Measurements from ENCODE around the gene IL16. TPM values are rescaled to one million over a fixed set of nuclear protein-coding genes. Genes with fewer than 3 reads are reported as not detected.

The IL16 gene
- total and polyA plus RNA-seq, 4 donors: 4.3 to 6.6 (median 5.1) TPM

DNA sequence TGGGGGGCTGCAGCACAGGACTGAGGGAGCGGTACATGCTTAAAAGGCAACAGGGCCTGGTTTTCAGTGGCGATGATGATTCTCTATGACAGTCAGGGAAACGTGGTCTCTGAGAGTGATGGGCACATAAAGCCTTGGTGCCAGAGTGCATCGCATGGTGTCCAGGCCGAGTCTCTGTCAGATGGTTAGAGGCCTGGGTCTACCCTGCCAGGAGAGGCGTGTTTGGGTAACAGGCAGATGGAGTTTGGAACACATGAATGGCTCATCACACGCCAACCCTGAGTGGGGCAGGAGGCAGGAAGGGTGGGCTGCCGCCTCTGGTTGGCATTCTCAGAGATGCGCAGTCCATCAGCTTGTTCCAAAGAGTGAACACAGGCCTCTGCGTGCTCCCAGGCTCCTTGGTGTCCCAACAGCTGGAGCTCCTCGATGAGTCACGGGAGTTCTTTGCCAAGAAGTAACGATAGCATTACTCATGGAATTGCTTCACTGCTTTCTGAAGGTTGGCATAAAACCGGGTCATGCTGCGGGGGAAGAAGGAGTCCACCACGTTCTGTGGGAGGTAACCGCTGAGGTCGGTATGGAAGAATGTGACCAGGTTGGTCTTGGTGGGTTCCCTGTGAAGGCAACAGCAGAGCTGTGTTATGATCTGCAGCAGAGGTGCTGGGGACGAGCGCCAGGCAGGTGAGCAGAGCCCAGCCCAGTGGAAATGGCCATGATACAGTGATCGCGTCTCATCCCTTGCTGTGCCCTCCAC lies 116.3 kb downstream of the IL16 start:
- H3K4me1 ChIP-seq (ENCODE audit: control insufficient read depth, insufficient read depth, low read length): no peaks in the 10 kb centered on the region
- H3K9me3 ChIP-seq (ENCODE audit: control insufficient read depth, insufficient read depth, low read length): no peaks in the 10 kb centered on the region
- H3K27ac ChIP-seq (ENCODE audit: low read depth, low read length): no peak overlapping the region
- H3K36me3 ChIP-seq (ENCODE audit: control insufficient read depth, insufficient read depth, low read length): peaks cover 11% of the 10 kb centered on the region
- 92% methylated on average over 22 of the region's 22 CpGs for WGBS (ENCODE audit: insufficient coverage)
- no peak overlapping the region for H3K4me3 ChIP-seq (ENCODE audit: low read depth, low read length)
- no peaks in the 10 kb centered on the region for H3K27me3 ChIP-seq (ENCODE audit: control insufficient read depth, insufficient read depth, low read length)
- DNase-seq (ENCODE audit: low read depth in 4 of 6, low spot score in 6 of 6): no peak

DNA sequence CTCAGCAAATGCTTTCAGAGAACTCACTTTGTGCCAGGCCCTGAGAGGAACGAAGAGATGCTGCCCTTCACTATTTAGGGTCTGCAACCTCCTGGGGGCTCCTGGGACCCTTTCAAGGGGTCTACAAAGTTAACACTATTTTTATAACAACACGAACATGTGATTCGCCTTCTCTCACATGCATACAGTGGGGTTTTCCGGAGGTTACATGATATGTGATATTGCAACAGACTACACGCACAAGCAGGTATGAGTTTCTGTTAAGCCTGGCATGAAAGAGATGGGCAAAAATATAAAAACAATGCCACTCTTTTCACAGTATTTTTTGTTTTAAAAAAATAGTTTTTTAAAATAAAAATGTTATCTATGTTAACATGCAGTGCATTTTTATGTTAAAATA lies 117.0 kb downstream of the IL16 start:
- no peak overlapping the region for H3K4me3 ChIP-seq (ENCODE audit: low read depth, low read length)
- H3K27ac ChIP-seq (ENCODE audit: low read depth, low read length): no peak overlapping the region
- no peaks in the 10 kb centered on the region for H3K4me1 ChIP-seq (ENCODE audit: control insufficient read depth, insufficient read depth, low read length)
- H3K9me3 ChIP-seq (ENCODE audit: control insufficient read depth, insufficient read depth, low read length): no peaks in the 10 kb centered on the region
- H3K36me3 ChIP-seq (ENCODE audit: control insufficient read depth, insufficient read depth, low read length): peaks cover 11% of the 10 kb centered on the region
- 100% methylated on average over 1 of the region's 5 CpGs for WGBS (ENCODE audit: insufficient coverage)
- no peaks in the 10 kb centered on the region for H3K27me3 ChIP-seq (ENCODE audit: control insufficient read depth, insufficient read depth, low read length)
- no peak for DNase-seq (ENCODE audit: low read depth in 4 of 6, low spot score in 6 of 6)

DNA sequence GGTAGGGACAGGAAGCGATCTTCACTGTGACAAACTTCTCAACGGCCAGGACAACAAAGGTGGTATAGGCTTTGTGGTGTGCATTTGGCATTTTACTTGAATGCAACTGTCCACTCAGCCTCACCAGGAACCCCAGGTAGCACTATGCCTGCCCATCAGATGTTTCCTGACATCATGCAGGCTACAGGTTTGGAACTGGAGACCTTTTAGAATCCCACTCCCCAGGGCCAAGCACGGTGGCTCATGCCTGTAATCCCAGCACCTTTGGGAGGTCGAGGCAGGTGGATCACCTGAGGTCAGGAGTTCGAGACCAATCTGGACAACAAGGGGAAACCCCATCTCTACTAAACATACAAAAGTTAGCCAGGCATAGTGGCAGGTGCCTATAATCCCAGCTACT lies 117.7 kb downstream of the IL16 start:
- H3K36me3 ChIP-seq (ENCODE audit: control insufficient read depth, insufficient read depth, low read length): peaks cover 11% of the 10 kb centered on the region
- no peak for DNase-seq (ENCODE audit: low read depth in 4 of 6, low spot score in 6 of 6)
- H3K4me1 ChIP-seq (ENCODE audit: control insufficient read depth, insufficient read depth, low read length): no peaks in the 10 kb centered on the region
- no peaks in the 10 kb centered on the region for H3K9me3 ChIP-seq (ENCODE audit: control insufficient read depth, insufficient read depth, low read length)
- H3K4me3 ChIP-seq (ENCODE audit: low read depth, low read length): no peak overlapping the region
- no peaks in the 10 kb centered on the region for H3K27me3 ChIP-seq (ENCODE audit: control insufficient read depth, insufficient read depth, low read length)
- 93% methylated on average over 5 of the region's 5 CpGs for WGBS (ENCODE audit: insufficient coverage)
- no peak overlapping the region for H3K27ac ChIP-seq (ENCODE audit: low read depth, low read length)

DNA sequence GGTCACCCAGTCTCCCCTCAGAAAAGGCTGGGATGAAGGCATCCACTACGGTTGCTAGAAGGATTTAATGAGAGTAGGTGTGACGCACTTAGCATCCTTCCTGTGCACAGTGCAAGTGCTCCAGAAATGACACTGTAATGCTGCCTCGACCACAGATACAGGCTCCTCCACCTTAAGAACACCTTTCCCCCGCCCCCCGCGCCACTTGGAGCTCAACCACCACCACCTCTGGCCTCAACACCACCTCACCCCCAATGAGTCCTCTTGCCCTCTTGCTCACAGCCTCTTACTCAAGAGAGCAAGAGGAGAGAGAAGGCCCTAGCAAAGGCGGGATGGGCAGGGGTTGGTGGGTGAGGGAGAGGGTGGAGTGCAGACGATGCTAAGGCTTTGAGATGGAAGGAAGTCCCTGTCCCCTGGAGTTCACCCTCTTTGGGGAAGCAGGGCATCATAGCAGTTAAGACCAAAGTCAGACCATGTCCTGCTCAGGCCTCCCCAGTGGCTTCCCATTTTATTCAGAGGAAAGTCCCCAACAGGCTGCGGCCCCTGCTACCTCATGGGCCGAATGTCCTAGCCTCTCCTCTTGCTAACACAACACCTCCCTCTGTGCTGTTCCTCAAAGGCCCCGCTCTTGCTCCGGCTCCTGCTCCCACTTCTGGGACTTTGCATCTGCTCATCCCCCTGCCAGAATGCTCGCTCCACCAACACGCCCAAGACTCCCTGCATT lies 118.9 kb downstream of the IL16 start:
- 85% methylated on average over 8 of the region's 14 CpGs for WGBS (ENCODE audit: insufficient coverage)
- Histone ChIP-seq H3K27ac (ENCODE audit: low read depth, low read length) (no peak overlapping the region), H3K4me3 (ENCODE audit: low read depth, low read length) (no peak overlapping the region), H3K27me3 (ENCODE audit: control insufficient read depth, insufficient read depth, low read length) (no peaks in the 10 kb centered on the region), H3K4me1 (ENCODE audit: control insufficient read depth, insufficient read depth, low read length) (no peaks in the 10 kb centered on the region), H3K9me3 (ENCODE audit: control insufficient read depth, insufficient read depth, low read length) (no peaks in the 10 kb centered on the region), H3K36me3 (ENCODE audit: control insufficient read depth, insufficient read depth, low read length) (peaks cover 9% of the 10 kb centered on the region)
- no peak for DNase-seq (ENCODE audit: low read depth in 4 of 6, low spot score in 6 of 6)

DNA sequence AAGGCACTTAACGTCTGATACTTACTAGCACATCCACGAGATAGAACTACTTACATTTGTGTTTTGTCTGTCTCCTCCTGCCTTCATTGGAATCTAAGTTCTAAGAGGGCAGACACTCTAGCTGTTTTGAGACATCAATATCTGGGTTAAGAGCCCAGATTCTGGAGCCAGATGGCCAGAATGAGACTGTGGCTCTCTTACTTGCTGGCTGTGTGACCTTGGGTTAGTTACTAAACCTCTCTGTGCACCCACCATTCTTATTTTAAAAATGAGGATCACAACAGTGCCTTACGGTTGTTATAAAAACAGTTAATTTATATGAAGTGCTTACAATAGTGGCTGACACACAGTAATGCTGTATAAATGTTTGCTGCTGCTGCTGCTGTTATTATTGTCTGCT lies 119.6 kb downstream of the IL16 start:
- H3K27ac ChIP-seq (ENCODE audit: low read depth, low read length): no peak overlapping the region
- 100% methylated on average over 2 of the region's 3 CpGs for WGBS (ENCODE audit: insufficient coverage)
- no peak overlapping the region for H3K4me3 ChIP-seq (ENCODE audit: low read depth, low read length)
- peaks cover 6% of the 10 kb centered on the region for H3K36me3 ChIP-seq (ENCODE audit: control insufficient read depth, insufficient read depth, low read length)
- no peak for DNase-seq (ENCODE audit: low read depth in 4 of 6, low spot score in 6 of 6)
- H3K4me1 ChIP-seq (ENCODE audit: control insufficient read depth, insufficient read depth, low read length): no peaks in the 10 kb centered on the region
- no peaks in the 10 kb centered on the region for H3K9me3 ChIP-seq (ENCODE audit: control insufficient read depth, insufficient read depth, low read length)
- no peaks in the 10 kb centered on the region for H3K27me3 ChIP-seq (ENCODE audit: control insufficient read depth, insufficient read depth, low read length)

DNA sequence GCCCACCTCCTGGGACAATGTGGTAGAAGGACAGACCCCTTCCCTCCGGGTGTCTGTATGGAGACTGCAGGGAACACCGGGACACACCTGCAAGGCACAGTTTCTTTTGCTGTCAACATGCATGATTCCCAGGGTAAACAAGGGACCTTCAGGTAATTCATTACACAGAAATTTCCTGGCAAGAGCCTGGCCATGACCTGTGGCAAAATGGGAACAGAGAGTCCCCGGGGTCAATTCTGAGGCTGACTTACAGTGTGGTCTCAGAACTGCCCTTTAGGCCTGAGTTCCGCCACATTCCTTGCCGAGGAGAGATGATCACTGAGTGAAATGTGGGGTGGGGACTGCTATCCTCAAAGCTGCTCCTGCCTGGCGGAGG lies 121.0 kb downstream of the IL16 start:
- 81% methylated on average over 4 of the region's 6 CpGs for WGBS (ENCODE audit: insufficient coverage)

DNA sequence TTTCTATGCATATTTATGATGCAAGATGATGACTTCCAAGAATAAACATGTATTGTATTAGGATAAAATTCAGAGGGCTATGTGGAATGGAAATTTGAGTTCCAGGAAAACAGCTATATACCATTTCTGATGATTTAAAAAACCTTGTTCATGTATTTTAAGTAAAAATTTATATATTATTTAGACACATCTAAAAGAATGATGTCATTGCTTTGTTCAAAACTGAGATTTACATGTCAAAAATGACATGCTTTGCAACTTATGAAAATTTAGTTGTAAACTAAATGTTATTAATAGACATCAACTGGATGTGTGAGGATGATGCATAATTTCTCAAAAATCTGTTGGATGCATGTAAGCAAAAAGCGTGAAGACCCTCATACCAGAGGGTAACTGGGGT lies 125.0 kb downstream of the IL16 start:
- Histone ChIP-seq H3K4me3 (ENCODE audit: low read depth, low read length) (no peak overlapping the region), H3K4me1 (ENCODE audit: control insufficient read depth, insufficient read depth, low read length) (peaks cover 14% of the 10 kb centered on the region), H3K9me3 (ENCODE audit: control insufficient read depth, insufficient read depth, low read length) (no peaks in the 10 kb centered on the region), H3K27ac (ENCODE audit: low read depth, low read length) (no peak overlapping the region), H3K36me3 (ENCODE audit: control insufficient read depth, insufficient read depth, low read length) (no peaks in the 10 kb centered on the region), H3K27me3 (ENCODE audit: control insufficient read depth, insufficient read depth, low read length) (no peaks in the 10 kb centered on the region)
- DNase-seq (ENCODE audit: low read depth in 4 of 6, low spot score in 6 of 6): no peak
- 91% methylated on average over 1 of the region's 1 CpG for WGBS (ENCODE audit: insufficient coverage)

More for the DNA sequence above, 121.0 kb downstream of the IL16 start:
- no peak for DNase-seq (ENCODE audit: low read depth in 4 of 6, low spot score in 6 of 6)
- Histone ChIP-seq H3K27ac (ENCODE audit: low read depth, low read length) (no peak overlapping the region), H3K27me3 (ENCODE audit: control insufficient read depth, insufficient read depth, low read length) (no peaks in the 10 kb centered on the region), H3K36me3 (ENCODE audit: control insufficient read depth, insufficient read depth, low read length) (peaks cover 4% of the 10 kb centered on the region), H3K9me3 (ENCODE audit: control insufficient read depth, insufficient read depth, low read length) (no peaks in the 10 kb centered on the region), H3K4me3 (ENCODE audit: low read depth, low read length) (no peak overlapping the region), H3K4me1 (ENCODE audit: control insufficient read depth, insufficient read depth, low read length) (peaks cover 4% of the 10 kb centered on the region)

DNA sequence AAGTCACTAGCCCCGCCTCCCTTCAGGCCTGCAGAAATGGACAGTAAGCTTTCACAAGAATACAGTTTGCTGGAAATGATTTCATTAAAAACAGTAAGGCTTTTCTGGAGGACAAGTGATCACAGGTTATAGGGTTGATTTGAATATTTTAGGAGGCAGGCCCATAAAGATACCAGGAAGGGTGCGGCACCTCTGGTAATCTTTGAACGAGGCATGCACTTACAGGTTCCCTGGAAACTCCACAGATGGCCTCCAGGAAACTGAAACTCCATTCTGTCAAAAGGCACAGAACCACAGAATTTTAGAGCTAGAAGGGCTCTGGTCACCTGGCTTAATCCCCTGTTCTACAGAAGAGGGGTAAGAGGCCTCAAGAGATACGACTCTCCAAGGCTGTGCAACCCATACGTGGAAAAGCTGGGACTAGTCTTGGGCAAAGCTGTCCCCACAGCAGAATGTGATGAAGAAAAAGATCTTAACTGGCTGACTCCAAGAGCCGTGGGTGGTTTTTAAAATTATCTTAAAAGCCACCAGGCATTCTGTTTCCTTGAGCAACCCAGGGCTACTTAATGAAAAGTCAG lies 126.1 kb downstream of the IL16 start:
- H3K27me3 ChIP-seq (ENCODE audit: control insufficient read depth, insufficient read depth, low read length): no peaks in the 10 kb centered on the region
- 88% methylated on average over 5 of the region's 6 CpGs for WGBS (ENCODE audit: insufficient coverage)
- no peak overlapping the region for H3K27ac ChIP-seq (ENCODE audit: low read depth, low read length)
- no peak overlapping the region for H3K4me3 ChIP-seq (ENCODE audit: low read depth, low read length)
- no peak for DNase-seq (ENCODE audit: low read depth in 4 of 6, low spot score in 6 of 6)
- H3K4me1 ChIP-seq (ENCODE audit: control insufficient read depth, insufficient read depth, low read length): peaks cover 14% of the 10 kb centered on the region
- no peaks in the 10 kb centered on the region for H3K36me3 ChIP-seq (ENCODE audit: control insufficient read depth, insufficient read depth, low read length)
- H3K9me3 ChIP-seq (ENCODE audit: control insufficient read depth, insufficient read depth, low read length): no peaks in the 10 kb centered on the region

DNA sequence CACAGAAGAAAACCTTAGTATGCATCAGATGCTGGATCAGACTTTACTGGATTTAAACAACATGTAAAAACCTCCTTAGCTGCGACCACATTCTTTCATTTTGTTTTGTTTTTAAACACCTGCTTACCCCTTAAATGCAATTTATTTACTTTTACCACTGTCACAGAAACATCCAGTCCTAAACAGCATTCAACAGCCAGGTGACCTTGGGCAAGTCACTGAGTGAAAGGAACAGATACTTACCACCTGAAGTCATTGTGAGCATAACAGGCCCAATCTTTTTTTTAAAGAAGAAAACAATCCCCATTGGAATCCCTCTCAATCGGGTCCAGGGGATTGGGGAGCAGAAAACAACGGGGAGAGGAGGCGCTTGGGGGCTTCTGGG lies 126.9 kb downstream of the IL16 start:
- no peaks in the 10 kb centered on the region for H3K27me3 ChIP-seq (ENCODE audit: control insufficient read depth, insufficient read depth, low read length)
- WGBS (ENCODE audit: insufficient coverage): 0% methylated on average over 3 of the region's 4 CpGs
- H3K27ac ChIP-seq (ENCODE audit: low read depth, low read length): peak overlapping the region; percentile 80
- H3K4me1 ChIP-seq (ENCODE audit: control insufficient read depth, insufficient read depth, low read length): peaks cover 14% of the 10 kb centered on the region
- no peak for DNase-seq (ENCODE audit: low read depth in 4 of 6, low spot score in 6 of 6)
- peak overlapping the region; percentile 94 for H3K4me3 ChIP-seq (ENCODE audit: low read depth, low read length)
- H3K36me3 ChIP-seq (ENCODE audit: control insufficient read depth, insufficient read depth, low read length): no peaks in the 10 kb centered on the region
- no peaks in the 10 kb centered on the region for H3K9me3 ChIP-seq (ENCODE audit: control insufficient read depth, insufficient read depth, low read length)
